GM19395 (cell line): ENCODE measurements around the gene FOXJ1.

Experiments used
- ATAC-seq: cut with Tn5 transposase; IDR thresholded peaks from one replicate; pipeline ENCODE4 v1.9.1; 2021; ENCODE audit warnings: mild to moderate bottlenecking, moderate library complexity; ENCODE audit not compliant: unreplicated experiment

The FOXJ1 gene

DNA sequence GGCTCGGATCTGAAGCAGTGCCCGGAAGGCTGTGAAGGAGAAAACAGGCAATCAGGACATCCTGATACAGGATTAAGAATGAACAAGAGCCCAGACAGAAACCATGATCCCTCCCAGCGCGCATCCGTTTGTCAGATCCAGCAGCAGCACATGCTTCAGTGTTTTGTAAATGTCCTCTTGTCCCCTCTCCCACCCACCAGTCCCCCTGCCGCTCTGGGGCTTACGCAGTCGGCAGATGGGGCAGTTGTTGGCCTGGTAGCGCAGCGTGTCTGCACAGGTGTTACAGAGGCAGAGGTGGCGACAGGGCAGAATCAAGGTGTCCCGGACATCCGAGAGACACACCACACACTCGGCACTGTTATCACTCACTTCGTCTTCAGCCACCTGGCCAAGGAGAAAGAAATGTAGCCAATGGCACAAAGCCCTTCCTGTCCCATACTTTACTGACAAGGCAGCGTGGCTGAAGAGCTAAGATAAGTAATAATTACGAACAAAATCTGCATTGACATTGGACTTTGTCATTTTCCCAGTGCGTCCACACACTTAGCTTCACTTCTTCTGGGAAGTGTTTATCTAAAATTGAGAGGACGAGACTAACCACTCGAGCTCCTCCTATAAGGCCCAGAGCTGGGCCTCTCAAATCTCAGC lies 20.7 kb upstream of the FOXJ1 start:
- ATAC-seq: no peak

DNA sequence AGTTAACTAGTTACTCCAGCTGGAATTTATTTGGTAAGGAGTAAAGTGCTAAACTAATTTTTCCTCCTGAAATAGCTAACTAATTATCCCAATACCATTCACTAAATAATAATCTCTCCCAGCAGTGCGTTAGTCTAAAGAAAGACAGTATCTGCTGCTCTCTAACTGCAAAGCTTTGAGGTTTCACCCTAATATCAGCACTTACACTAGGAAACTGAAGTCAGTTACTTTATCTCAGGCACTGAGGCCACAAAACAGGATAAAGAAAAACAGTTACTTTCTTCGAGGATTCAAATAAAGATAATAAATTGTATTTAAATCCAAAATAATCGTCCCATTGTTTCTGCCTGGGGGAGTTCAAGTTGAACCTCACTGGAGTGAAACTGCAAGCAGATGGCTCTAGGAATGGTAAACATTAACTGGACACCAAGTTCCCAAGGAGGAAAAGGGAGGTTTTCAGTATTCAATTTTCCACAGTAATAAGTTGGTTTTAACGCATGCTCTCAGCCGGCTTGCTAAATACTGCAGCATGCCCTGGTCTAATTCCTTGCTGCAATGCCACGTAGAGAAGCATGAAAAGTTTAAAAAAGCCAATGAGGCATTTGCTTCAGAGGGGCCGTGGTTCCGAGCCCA lies 20.0 kb upstream of the FOXJ1 start:
- no peak for ATAC-seq

DNA sequence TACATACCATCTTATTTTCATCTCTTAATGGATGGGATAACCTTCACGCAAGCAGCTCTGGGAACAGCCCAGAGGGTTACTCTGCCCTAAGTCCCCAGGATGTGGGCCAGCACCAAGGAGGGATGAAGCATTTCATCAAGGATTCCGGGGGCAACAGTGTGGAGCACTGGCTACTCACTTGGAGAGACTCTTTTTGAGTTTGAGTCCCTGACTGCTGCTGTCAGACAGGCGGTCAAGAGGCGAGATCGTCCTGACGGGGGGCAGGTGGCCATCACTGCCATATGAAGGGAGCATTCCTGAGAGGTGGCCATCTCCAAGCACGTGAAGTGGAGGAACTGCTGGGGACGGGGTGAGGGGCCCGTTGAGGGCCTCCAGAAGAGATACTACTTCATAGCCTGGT lies 18.1 kb upstream of the FOXJ1 start:
- no peak for ATAC-seq

DNA sequence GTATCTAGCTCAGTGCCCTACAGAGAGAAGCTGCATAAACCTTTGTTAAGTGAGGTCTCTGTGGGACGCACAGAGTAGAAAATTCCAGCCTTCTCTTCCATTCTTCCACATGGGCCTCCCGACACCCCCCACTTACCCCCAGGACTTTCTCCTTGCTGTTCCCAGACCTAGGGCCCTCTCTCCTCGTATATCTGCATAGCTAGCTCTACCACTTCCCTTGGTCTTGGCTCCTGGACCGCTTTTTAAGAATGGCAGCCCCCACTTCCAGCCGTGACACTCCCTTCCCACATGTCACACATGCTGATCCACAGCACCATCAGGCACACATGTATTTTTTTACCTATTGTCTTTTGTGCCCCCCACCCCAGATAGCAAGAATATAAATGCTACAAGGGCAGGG lies 16.7 kb upstream of the FOXJ1 start:
- ATAC-seq: no peak

DNA sequence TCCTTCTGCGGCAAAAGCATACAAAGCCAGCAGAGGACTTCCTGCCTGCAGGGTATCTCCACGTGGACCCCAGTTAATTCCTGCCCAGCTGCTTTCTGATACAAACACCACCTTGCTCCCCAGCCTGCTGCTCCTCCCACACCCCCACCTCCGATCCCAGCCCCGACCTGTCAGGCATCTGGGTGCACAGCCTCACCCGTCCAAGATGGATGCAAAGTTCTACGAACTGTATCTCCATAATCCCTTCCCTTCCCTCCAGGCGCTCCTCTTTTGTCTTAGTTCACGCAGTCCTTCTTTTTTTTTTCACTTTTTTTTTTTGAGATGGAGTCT lies 15.6 kb upstream of the FOXJ1 start:
- no peak for ATAC-seq

DNA sequence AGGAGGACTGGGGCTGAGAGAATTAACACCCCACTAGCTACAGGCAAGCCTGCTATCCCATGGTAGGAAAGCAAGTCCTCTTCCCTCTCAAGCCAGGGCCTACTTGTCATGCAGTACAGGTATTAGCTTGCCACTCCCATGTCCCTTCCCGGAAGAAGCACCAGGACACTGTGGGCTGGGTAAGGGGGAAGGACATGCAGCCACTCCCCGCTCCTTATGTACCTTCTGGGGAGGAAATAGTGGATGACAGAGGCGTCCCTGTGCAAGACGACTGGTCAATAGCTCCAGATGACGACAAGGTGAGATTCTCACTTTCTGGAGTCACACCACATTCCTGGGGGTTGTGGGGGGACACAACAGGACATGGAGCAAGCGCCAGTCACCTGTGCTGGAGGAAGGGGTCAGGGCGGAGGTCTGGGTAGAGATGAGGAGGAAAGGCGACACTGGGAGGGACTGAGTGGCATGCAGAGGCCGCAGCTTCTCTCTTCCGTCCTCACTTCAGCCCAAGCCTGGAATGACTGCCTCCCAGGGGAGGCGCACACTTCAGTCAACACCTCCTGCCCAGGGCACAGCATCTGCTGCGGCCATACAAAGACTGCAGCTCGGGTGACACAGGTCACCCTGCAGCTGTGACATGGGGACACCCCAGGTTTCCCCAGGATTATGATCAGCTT lies 15.1 kb upstream of the FOXJ1 start:
- no peak for ATAC-seq

DNA sequence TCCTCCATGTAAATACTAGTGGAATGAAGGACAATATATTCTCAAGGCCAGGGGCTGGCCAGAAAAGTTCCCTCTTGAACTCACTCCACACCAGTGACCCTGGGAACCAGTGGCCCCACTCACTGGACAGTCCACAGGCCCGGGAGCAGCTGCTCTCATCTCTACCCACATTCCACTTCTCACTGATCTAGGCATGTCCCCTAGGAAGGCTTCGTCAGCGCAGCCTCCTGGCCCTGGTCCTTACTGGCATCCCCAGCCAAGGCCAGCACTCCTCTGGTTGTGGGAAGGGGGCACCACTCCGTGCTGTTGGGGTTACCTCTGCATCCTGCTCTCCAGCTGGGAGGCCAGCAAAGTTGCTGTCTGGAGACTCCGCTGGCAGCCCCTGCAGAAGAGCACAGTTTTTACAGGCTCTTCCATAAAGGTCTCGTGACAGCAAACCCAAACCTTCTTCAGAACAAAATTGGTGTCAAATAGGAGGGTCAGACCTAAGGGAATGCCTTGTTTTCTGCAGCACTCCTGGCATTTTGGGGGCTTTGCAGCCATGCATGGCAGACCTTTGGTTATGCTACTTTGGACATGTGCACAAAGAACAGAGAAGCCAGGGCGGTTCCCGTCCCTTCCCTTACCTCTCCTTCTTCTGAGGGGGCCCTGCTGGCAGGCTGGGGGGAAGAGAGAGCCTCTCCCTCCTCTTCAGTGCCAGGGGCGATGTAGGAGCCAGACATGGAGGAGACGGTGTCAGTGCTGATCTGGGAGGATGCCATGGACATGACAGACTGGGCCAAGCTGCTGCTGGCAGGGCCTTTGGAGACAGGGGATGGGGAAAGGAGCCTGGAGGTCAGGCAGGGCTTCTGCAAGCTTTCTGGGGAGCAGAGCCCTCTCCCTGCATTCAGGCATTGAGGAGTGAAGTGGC lies 14.1 kb upstream of the FOXJ1 start:
- no peak for ATAC-seq

DNA sequence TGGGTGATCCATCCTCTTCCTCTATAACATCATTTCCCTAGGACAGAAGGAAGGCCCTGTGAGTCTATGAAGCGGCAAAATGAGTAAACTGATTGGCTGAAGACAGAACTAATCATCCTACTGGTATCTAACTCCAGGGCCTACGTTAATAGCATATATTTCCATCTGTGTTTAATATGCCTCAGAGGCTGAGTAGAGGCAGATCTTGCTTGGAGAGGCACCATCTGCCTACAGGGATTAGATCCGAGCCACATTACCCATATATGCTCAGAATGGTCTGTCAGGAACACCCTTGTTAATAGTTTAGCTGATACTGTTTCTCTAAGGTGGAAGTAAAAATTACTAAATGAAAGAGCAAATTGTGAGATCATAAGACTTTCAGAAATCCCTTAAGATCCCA lies 13.2 kb upstream of the FOXJ1 start:
- ATAC-seq: no peak

DNA sequence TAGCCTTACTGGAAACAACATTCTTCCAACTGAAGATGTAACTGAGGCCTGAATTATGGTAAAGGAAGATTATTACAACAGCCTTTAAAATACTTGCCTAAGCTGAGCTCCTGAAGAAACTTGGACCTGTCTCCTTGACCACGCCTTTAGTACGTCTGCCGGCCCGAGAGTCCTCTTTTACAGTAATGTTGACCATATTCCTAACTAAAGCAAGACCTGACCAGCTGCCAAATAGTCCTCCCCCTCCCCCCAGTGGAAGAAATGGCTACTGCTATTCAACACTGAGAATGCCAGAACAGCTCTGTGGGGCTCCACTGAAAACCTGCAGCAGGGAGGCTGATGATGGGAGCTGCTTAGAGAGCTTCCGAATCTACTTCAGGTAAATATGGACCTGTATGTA lies 12.6 kb upstream of the FOXJ1 start:
- ATAC-seq: no peak

DNA sequence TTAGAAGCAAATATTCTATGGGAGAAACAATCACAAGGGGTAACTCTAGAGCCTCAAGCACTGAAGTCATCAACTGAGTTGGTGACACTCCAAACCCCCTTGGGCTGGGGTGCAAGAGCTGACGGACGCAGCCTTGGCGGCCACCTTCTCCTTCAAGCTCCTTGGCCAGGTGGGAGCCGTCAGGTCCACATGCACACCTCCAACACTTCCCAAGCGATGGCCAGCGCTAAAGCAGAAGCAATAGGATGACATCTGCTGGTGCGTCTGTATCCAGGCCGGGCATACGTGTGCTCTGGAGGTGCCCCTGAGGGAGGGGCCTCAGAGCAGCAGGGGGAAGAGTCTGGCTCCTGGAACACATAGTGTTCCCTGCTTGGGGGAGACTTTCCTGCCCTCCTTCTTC lies 12.2 kb upstream of the FOXJ1 start:
- no peak for ATAC-seq

DNA sequence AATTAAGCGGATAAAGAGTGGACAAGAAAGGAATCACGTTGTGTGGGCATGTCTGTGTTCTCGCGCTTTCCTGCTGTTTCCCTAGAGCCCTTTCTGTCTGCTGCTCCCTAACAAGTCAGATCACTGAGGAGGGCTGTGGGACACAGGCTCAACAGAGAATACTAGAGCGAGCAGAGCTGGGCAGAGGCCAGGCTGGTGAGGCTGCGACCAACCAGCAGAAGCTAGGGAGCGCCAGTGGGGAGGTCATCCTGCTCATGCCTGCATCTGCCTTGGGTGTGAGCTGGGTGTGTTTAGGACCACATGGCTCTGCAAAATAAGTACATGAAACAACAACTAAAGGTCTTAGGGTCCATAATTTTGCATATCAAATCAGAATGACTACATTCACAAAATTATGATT lies 11.5 kb upstream of the FOXJ1 start:
- no peak for ATAC-seq

DNA sequence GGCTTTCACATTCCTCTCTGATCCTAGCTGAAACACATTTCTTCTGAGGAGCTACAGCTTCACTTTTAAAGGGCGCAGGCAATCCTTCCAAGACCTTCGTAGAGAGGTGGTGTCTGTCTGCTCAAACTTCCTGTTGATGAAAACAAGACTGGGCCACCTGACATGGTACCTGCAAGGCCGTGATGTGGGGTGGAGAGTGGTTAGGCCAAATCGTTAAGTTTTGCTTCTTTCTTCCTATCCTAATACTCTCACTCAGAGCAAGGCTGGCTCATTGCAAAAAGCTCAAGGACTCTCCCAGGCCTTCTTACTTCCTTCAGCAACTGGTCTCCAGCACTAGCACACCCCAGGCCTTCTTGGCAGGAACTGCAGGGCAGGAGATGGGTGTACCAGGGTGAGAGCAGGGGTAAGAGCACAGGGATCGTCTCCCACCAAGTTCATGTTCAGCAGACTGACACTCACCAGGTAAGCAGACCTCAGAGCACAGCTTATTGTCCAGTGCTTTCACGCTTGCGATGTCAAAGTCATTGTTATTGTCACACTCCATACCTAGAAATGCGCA lies 10.9 kb upstream of the FOXJ1 start:
- no peak for ATAC-seq

DNA sequence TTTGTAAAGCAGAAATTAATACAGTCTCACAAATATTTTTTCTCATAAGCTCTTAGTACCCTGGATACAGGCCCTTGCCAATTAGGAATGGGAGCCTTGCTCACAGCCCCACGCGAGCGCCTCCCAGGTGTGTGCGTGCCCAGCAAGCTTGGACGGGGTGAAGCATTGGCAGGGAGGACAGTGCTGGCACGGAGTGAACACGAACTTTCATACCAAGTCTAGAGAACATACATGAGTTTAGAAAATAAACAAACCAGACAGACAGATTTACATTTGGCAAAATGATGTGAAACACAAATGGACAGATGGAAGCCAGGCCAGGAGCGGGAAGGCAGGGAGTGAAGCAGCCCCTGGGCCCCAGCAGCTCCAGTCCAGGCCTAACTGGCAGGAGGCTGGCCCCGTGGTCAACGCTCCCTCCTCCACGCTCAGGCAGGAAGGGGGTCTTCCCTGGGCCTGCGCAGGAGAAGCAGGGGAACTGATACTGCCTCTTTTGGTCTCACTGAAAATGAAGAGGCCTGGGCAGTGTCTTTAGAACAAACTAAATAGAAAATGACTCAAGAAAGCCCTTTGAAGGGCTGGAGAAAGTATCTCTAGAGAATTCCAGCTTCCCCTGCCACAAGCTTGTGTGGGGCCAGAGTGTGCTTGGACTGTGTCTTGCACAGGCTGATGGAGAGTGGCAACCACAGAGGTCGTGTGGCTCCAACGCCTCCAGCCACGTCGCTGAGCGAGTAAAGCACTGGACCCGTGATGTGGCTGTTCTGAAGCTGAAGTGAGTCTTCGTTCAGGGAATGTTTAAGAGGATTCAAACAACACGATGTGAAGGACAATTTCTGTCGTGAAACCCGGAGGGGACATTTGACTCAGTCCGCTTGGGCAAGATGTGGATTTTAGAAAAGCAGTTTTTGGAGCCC lies 9.9 kb upstream of the FOXJ1 start:
- ATAC-seq: no peak

DNA sequence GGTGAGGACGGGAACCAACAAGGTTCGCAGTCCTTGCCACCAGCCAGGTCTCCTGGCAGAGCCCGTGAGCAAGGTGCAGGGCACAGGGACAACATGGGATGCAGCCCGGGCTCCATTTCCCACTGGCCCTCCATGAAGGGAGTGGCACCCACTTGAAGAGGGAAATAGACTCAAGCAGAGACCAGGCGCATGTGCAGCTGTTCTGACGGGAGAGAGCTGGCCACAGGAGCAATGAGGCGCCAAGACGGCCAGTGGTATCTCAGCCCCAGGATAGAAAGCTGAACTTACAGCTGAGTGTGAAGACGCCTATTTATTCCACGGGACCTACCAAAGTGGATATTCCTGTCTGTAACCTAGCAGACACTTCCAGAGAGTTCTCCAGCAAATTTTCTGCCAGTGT lies 8.2 kb upstream of the FOXJ1 start:
- no peak for ATAC-seq

DNA sequence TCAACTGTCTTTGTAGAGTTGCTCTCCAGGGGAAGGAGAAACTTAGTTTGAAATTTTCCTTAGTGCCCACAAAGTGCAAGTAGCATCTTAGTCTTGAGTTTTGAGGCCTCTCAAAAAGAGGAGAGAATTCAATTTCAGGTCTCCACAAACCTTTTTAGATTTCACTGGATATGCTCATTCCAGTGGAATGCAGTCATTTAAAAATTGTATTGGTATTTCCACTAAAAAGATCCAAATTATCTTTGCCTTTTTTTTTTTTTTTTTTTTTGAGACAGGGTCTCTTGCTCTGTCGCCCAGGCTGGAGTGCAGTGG lies 6.9 kb upstream of the FOXJ1 start:
- ATAC-seq: no peak

DNA sequence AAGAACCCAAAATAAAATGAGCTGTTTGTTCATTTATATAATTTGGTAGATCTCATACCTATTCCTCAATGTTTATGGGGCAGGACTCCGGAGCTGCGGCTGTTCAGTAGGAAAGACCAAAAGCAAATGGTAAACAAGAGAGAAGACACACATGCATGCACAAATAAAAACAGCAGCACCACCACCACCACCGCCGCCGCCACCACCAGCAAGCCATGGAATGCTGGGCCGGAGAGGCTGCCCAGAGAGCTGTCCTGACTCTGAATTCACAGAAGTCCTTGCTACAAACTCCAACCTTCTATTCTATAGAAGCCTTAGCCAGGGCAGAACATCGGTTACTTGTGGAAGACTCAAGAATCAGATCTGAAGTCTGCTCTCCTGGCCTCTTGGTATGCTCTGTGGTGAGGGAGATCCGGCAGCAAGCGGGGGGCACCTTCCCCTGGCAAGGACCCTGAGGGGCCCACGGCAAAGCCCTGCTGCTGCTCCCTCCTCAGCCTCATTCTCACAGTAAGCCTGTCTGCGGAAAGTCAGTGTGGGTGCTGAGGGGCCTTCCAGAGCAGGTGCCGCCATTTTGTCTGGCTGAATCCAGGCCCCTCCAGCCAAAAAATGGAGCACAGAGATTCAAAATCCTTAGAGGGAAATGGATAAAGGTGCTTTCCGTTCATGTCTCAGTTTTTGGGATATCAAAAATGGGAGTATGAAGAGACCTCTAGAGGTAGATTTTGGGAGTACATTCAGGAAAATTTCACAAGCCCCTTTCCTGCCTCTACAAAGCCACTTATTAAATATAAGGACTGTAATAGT lies 6.4 kb upstream of the FOXJ1 start:
- no peak for ATAC-seq

DNA sequence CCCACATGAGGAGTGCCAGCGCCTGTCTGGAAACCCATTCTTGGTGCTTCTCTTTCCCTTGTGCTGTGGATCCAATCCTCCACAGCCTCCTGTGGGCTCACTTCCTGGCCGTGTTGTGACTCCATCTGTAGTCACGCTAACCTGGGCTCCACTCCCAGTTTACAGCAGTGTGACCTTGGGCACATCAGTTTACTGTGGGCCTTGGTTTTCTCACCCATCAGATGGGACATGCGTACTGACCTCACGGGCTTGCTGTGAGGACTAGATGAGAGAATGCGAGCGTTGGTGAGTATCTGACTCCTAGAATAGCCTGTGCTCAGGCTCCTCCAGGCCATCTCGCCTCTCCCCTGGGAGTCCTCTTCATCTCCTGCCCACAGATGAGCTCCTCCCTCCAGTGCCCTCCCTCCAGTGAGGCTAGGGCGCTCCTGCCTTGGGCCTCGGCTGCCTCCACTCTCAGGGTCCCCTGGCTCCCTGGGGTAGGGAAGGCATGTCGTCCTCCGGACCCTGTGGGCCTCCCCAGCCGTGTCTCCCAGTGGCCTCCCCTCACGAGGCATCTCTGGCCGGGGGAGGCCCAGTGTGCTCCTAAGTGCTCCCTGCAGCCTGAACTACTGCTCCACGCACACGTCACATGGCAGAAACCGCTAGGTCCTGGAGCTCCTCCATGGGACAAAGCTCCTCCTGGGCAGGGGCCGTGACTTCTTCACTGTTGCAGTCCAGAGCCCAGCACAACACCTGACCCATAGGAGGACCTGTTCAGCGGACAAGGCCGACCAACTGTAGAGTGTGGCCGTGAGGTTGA lies 5.2 kb upstream of the FOXJ1 start:
- no peak for ATAC-seq

DNA sequence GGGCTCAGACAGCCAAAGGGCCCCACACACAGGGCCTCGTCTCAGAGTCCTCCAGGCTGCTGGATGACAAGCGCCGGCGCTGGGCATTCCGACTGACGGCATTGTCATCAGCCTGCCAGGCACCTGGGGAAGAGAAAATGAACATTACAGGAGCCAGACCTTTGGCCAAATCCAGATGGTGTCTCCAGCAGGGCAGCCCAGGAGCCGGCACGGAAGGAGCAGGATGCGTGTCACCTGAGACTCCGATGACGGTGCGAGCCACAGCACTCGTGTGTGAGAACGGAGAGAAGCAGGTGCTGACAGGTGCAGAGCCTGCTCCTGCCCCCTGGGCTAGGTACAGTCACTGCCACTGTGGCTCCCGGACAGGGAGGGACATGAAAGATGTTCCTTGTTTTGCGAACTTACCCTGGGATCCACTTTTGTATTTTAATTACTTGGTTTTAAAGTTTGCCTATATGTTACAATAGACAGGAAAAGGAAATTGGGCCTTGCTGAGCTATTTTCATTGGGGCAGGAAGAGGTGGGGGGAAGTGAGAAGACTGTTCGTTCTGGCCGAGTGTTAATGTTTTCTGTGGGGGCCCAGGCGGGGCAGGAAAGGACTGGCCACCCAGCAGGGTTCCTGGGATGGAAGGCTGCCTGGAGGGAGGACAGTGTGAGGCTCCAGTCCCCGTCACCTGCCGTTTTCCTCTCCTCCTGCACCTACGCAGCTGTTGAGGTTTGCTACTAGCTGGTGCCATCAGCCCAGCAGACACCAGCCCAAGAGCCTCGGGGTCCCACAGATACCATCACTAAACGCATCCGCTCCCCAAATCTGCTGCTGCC lies 4.4 kb upstream of the FOXJ1 start:
- no peak for ATAC-seq
